Stimulated activated naive CD8-positive, alpha-beta T cell treated with anti-CD3 and anti-CD28 coated beads, Interleukin-15, Interleukin-2, amounts not matched to agents 100 ng/mL and 50 ng/mL, for 24 hours (primary cell): ENCODE measurements around the gene ZNF831.

Experiments used
- H3K27ac Mint-ChIP-seq: one replicate; pipeline ENCODE4 v1.8.0; 2021; ENCODE audit warnings: mild to moderate bottlenecking, mixed read lengths
- H3K27me3 Mint-ChIP-seq: one replicate; pipeline ENCODE4 v1.8.0; 2021; ENCODE audit warnings: mixed read lengths
- H3K36me3 Mint-ChIP-seq: one replicate; pipeline ENCODE4 v1.8.0; 2021; ENCODE audit warnings: low read depth, mixed read lengths
- H3K4me1 Mint-ChIP-seq: one replicate; pipeline ENCODE4 v1.8.0; 2021; ENCODE audit warnings: low read depth, mixed read lengths
- H3K4me3 Mint-ChIP-seq: one replicate; pipeline ENCODE4 v1.8.0; 2021; ENCODE audit warnings: mild to moderate bottlenecking, mixed read lengths
- H3K9me3 Mint-ChIP-seq: one replicate; pipeline ENCODE4 v1.8.0; 2021; ENCODE audit warnings: mixed read lengths

ZNF831 gene

GRCh38 chr20:59175861-59176260, 12.2 kb downstream of the ZNF831 start:
- Mint-ChIP-seq H3K9me3 (no peaks in the 10 kb centered on the region), H3K27me3 (no peaks in the 10 kb centered on the region), H3K4me1 (peaks cover 80% of the 10 kb centered on the region), H3K36me3 (peaks cover 7% of the 10 kb centered on the region), H3K4me3 (no peak overlapping the region), H3K27ac (peak overlapping the region; percentile 37)

DNA sequence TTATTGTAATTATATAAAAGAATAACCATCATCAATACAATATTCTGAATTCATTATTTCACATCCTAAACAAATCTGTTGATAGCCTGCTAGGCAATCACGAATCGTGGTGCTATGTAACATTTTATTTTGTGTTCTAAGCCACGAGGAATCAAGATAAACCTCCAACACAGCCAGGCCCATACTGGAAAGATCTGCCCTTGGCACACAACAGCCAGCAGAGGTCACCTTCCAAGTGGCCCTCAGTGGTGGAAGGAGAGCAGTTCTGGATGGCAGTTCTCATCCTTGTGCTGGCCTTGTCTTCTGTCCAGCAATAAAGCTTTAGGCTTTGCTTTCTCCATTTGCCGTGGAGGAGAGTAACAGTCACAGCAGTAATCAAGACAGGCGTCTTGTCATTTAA, 13.2 kb downstream of the ZNF831 start:
- Mint-ChIP-seq H3K4me1 (peaks cover 80% of the 10 kb centered on the region), H3K4me3 (no peak overlapping the region), H3K27me3 (no peaks in the 10 kb centered on the region), H3K9me3 (no peaks in the 10 kb centered on the region), H3K27ac (no peak overlapping the region), H3K36me3 (peaks cover 16% of the 10 kb centered on the region)

GRCh38 chr20:59177266-59178250, 13.9 kb downstream of the ZNF831 start:
- Mint-ChIP-seq H3K27ac (peak overlapping the region; percentile 89), H3K27me3 (no peaks in the 10 kb centered on the region), H3K4me3 (peak overlapping the region; percentile 25), H3K36me3 (peaks cover 19% of the 10 kb centered on the region), H3K4me1 (peaks cover 82% of the 10 kb centered on the region), H3K9me3 (no peaks in the 10 kb centered on the region)

- Mint-ChIP-seq H3K36me3 (peaks cover 23% of the 10 kb centered on the region), H3K27me3 (no peaks in the 10 kb centered on the region), H3K4me1 (peaks cover 87% of the 10 kb centered on the region), H3K27ac (peak overlapping the region; percentile 89), H3K9me3 (no peaks in the 10 kb centered on the region), H3K4me3 (no peak overlapping the region)
Observed at GRCh38 chr20:59178983-59179595, 15.5 kb downstream of the ZNF831 start.

- Mint-ChIP-seq H3K4me1 (peaks cover 87% of the 10 kb centered on the region), H3K36me3 (peaks cover 26% of the 10 kb centered on the region), H3K27me3 (no peaks in the 10 kb centered on the region), H3K4me3 (no peak overlapping the region), H3K9me3 (no peaks in the 10 kb centered on the region), H3K27ac (peak overlapping the region; percentile 18)
Observed at GRCh38 chr20:59179988-59180387, 16.4 kb downstream of the ZNF831 start.

GRCh38 chr20:59181936-59182335, 18.3 kb downstream of the ZNF831 start:
- H3K4me3 Mint-ChIP-seq: no peak overlapping the region
- no peaks in the 10 kb centered on the region for H3K27me3 Mint-ChIP-seq
- H3K36me3 Mint-ChIP-seq: peaks cover 26% of the 10 kb centered on the region
- peaks cover 78% of the 10 kb centered on the region for H3K4me1 Mint-ChIP-seq
- no peaks in the 10 kb centered on the region for H3K9me3 Mint-ChIP-seq
- no peak overlapping the region for H3K27ac Mint-ChIP-seq

GRCh38 chr20:59182401-59183044, 18.9 kb downstream of the ZNF831 start:
- Mint-ChIP-seq H3K36me3 (peaks cover 27% of the 10 kb centered on the region), H3K4me1 (peaks cover 78% of the 10 kb centered on the region), H3K9me3 (no peaks in the 10 kb centered on the region), H3K27me3 (no peaks in the 10 kb centered on the region), H3K27ac (peak overlapping the region; percentile 42), H3K4me3 (no peak overlapping the region)

DNA sequence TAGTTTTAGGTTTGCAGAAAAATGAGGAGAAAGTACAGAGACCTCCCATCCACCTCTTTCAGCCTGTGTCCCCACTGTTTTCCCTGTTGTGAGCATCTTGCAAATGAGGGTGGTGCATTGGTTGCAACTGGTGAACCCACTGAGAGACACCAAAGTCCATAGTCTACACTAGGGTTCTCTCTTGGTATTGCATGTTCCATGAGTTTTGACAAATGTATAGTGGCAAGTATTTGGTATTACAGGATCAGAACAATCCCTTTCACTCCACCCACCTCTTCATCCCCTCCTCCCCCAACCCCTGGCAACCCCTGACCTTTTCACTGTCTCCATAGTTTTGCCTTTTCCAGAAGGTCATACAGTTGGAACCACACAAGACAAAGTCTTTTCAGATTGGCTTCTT, 20.1 kb downstream of the ZNF831 start:
- no peak overlapping the region for H3K27ac Mint-ChIP-seq

GRCh38 chr20:59184880-59185447, 21.3 kb downstream of the ZNF831 start:
- Mint-ChIP-seq H3K36me3 (peaks cover 31% of the 10 kb centered on the region), H3K9me3 (no peaks in the 10 kb centered on the region), H3K27ac (no peak overlapping the region), H3K27me3 (no peaks in the 10 kb centered on the region), H3K4me3 (no peak overlapping the region), H3K4me1 (peaks cover 62% of the 10 kb centered on the region)

More for the DNA sequence above, 20.1 kb downstream of the ZNF831 start:
- Mint-ChIP-seq H3K36me3 (peaks cover 31% of the 10 kb centered on the region), H3K4me3 (no peak overlapping the region), H3K27me3 (no peaks in the 10 kb centered on the region), H3K4me1 (peaks cover 71% of the 10 kb centered on the region), H3K9me3 (no peaks in the 10 kb centered on the region)

DNA sequence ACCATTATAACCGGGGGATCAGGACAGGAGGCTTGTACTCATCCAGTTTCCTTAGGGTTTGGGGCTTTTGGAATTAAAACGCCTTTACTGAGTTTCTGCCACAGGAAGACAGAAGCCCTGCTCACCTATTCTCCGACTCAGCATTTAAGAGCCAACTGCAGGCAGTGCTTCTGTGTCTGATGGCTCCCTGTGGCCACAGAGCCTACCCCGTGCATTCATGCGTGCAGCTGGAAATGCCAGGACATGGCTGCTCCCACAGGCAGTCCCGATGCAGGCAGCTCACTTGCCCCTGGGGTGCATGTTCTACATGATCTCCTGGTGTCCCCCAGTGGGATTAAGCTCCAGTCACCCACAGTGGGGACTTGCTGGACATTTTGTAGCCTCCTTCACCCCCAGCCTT, 22.2 kb downstream of the ZNF831 start:
- H3K27ac Mint-ChIP-seq: no peak overlapping the region
- peaks cover 30% of the 10 kb centered on the region for H3K36me3 Mint-ChIP-seq
- H3K27me3 Mint-ChIP-seq: no peaks in the 10 kb centered on the region
- H3K4me3 Mint-ChIP-seq: no peak overlapping the region
- H3K9me3 Mint-ChIP-seq: no peaks in the 10 kb centered on the region
- peaks cover 61% of the 10 kb centered on the region for H3K4me1 Mint-ChIP-seq

DNA sequence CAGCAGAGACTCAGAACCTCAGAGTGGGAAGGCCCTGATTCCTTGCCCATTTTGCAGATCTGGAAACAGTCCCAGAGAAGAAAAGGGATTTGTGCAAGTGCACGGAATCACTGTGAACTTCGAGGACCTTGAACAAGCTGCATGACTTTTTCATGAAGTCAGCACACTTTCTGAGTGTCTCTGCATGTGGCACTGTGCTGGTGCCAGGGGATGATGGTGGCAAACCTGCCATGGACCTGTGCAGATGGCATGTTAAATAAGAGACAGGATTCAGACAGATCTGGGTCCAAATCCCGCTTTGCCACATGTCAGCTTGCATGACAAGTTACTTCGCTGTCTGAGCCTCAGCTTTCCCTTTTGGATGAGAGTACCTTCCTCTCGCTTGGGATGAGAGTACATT, 26.8 kb downstream of the ZNF831 start:
- H3K4me1 Mint-ChIP-seq: peaks cover 14% of the 10 kb centered on the region
- H3K27ac Mint-ChIP-seq: no peak overlapping the region
- H3K9me3 Mint-ChIP-seq: no peaks in the 10 kb centered on the region
- peaks cover 5% of the 10 kb centered on the region for H3K36me3 Mint-ChIP-seq
- H3K27me3 Mint-ChIP-seq: no peaks in the 10 kb centered on the region
- no peak overlapping the region for H3K4me3 Mint-ChIP-seq

GRCh38 chr20:59191036-59191755, 27.6 kb downstream of the ZNF831 start:
- Mint-ChIP-seq H3K27ac (no peak overlapping the region), H3K36me3 (peaks cover 9% of the 10 kb centered on the region), H3K4me3 (no peak overlapping the region), H3K27me3 (no peaks in the 10 kb centered on the region), H3K9me3 (no peaks in the 10 kb centered on the region), H3K4me1 (peaks cover 14% of the 10 kb centered on the region)

DNA sequence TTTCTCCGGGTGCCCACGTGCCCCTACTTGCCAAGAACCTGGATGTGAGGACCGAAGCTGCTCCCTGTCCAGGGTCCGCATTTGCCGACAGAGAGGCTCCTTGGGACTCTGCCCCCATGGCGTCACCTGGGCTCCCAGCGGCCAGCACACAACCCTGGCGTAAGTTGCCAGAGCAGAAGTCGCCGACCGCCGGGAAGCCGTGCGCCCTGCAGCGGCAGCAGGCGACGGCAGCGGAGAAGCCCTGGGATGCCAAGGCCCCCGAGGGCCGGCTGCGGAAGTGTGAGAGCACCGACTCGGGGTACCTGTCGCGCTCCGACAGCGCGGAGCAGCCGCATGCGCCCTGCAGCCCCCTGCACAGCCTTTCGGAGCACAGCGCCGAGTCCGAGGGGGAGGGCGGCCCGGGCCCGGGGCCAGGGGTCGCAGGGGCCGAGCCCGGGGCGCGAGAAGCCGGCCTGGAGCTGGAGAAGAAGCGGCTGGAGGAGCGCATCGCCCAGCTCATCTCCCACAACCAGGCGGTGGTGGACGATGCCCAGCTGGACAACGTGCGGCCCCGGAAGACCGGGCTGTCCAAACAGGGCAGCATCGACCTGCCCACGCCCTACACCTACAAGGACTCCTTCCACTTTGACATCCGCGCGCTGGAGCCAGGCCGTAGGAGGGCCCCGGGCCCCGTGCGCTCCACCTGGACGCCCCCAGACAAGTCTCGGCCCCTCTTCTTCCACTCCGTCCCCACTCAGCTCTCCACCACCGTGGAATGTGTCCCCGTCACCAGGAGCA, 28.3 kb downstream of the ZNF831 start:
- H3K27ac Mint-ChIP-seq: no peak overlapping the region
- no peaks in the 10 kb centered on the region for H3K27me3 Mint-ChIP-seq
- H3K4me1 Mint-ChIP-seq: peaks cover 11% of the 10 kb centered on the region
- H3K9me3 Mint-ChIP-seq: no peaks in the 10 kb centered on the region
- H3K4me3 Mint-ChIP-seq: no peak overlapping the region
- peaks cover 12% of the 10 kb centered on the region for H3K36me3 Mint-ChIP-seq

GRCh38 chr20:59192533-59192896, 28.9 kb downstream of the ZNF831 start:
- peaks cover 11% of the 10 kb centered on the region for H3K36me3 Mint-ChIP-seq
- no peaks in the 10 kb centered on the region for H3K27me3 Mint-ChIP-seq
- H3K4me1 Mint-ChIP-seq: peaks cover 5% of the 10 kb centered on the region
- H3K4me3 Mint-ChIP-seq: no peak overlapping the region
- H3K27ac Mint-ChIP-seq: no peak overlapping the region
- H3K9me3 Mint-ChIP-seq: no peaks in the 10 kb centered on the region
